NCI-H524 (cell line): ENCODE results near the gene URB1.
"Not testable (repeated sequence)": the region's sequence is repeated elsewhere in the genome, so short reads cannot be mapped to it uniquely, and the experiment has no call there.

Experiments used
- DNase-seq, 2 experiments: peaks; one replicate each; lab custom pipeline; 2025; lab: John Stamatoyannopoulos, UW

The URB1 gene, protein sequence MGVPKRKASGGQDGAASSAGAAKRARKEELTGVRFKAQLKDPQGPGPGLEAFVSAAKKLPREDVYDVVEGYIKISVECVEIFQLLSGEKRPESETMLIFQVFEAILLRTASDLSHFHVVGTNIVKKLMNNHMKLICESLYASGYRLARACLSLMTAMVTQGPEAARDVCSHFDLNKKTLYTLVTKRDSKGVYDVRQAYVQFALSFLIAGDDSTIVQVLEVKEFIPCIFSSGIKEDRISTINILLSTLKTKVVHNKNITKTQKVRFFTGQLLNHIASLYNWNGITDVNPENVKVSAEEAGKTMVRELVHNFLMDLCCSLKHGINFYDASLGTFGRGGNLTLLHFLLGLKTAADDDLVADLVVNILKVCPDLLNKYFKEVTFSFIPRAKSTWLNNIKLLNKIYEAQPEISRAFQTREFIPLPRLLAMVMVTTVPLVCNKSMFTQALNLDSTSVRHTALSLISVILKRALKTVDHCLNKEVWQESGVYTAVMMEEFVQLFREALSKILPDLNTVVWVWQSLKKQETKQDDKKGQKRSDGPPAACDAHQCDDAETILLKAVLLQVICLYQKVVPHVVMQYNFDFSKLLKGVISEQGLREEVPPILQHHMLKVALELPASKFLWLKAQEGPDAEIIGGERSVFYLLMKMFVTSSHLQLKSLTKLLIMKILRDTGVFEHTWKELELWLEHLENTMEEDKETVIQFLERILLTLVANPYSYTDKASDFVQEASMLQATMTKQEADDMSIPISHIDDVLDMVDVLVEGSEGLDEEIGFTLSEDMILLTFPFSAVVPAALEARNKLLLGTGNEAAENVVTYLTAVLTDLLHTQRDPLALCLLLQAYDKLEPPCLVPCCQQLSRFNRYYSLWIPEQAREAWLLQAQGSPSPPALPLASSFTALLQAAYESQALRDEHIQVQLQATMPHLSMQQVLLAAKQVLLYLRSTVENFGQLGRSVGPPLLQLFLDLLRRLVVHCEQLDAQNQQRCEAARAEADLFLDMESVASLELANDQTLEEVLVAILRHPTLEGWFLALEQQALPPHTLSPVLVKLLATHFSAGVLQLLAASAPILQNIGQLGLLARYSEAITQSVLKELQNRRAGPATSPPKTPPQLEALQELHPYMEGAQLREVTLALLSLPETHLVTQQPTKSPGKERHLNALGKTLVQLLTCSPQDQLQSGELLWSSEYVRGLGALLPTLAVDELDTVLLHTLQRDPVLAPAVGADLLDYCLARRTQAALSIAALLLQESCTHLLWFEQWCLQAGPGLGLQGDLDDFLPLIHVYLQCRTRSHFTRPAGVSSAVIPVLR (N-terminal part only)

DNA sequence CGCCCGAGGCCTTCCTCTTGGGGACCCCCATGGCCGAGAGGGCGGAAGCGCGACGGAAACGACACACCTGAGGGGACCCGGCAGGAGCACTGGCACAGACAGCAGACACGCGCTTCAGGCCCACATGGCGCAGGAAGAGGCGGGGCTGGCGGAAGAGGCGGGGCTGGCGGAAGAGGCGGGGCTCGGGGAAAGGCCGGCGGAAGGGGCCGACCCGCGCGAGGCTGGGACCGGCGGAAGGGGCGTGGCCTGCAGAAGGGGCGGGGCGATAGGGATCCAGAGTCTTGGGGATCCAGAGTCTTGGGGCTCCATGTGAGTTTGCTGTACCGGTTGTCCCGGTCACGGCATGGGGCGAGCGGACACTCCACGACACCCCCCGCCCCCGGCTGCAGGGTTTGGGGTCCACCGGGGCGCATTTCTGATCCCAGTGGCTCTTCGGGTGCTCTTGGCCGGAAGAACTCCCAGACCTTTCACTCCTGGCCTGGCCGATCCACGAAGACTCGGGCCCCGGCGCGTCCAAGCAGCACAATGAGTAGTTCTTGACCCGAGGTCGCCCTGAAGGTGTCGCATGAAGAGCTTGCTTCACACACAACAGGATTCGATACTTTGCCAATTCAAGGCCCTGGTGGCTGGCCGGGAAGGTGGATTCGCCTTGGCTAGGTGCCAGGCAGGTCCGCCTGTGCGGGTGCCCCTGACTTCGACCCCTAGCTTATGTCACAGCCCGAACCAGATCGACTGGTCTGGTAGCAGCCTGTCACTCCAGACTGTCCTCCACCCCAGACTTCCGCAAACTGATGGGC, at the start of gene URB1:
Gene URB1 (minus strand): TSS at position 133 of the 797 bp plus-strand sequence. CDS start 102 bp downstream, at position 31.
- DNase-seq = peak; percentile 81 to 84

DNA sequence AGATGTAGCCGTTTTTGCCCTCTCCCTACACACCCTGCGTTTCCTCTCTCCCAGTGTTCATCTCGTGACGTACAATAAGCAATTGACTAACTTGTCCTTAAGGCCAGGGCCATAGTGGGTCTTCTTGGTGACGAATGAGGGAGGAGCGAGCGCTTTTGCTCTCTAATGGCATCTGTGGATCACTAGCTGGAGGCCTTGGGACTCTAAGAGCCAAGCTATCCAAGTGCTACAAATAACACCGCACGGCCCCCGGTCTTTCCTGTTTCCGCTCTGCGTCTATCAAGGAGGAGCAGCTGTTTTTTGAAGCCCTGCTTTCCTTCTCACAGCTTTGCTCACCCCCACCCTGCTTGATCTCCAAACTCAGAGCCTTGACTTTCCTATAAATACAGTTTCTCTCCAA, 44.9 kb upstream of the URB1 start:
- DNase-seq = no peak

DNA sequence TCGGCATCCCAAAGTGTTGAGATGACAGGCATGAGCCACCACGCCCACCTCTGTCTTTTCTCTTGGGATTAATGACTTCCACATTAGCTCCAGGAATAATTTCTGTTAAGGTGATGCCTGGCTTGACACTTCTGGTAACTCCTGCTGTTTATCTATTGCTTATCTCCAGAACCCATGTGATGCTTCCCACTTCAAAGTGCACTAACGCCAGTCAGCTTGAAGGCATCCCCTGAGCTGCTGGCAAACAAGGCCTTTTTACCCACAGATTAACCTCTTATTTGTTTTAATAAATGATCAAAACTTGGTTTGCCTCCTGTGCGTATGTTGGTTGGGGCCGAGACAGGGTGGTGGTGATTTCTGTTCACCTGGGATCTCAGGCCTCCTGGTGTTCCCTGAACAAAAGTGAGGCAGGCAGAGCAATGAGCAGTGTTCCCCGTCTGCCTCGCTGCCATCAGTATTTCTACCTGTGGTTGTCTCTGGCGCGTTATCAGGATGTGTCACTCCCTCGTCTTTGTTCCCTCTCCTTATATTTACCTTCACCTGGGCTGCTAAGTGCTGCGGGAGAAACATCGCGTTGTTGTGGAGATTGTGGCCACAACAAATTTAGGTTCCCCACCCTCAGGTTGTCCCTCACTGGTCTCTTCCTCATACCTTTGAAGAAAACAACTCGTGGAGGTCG, 40.3 kb upstream of the URB1 start:
- DNase-seq = not testable (repeated sequence)

DNA sequence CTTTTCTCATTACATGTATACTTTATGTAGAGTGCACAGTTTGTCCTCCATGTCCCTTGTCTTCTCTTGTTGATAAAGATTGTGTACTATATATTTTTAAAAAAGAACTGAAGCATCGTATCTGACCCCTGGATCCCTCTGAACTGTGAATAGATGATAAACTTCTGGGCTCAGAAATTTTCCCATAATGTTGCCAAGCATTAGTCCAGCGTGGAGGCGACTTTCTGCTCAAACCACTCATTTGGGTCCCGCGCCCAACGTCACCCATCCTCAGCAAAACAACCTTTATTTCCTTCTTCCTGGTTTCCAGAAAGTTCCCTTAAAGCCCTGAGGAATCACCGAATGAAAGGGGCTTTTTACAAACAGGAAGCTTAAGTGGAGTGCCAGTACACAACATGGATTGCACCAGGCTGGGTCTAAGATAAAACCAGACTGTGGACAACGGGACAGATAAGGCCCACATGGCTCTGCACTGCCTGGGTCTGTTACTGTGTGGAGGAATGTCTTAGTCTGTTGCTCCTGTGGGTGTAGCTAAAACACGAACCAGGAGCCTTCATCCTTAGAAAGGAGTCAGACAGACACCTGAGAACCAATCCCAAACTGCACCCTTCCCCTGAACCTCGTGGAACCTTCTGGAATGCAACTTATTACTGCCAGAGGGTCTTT, 35.3 kb upstream of the URB1 start:
- DNase-seq = no peak

DNA sequence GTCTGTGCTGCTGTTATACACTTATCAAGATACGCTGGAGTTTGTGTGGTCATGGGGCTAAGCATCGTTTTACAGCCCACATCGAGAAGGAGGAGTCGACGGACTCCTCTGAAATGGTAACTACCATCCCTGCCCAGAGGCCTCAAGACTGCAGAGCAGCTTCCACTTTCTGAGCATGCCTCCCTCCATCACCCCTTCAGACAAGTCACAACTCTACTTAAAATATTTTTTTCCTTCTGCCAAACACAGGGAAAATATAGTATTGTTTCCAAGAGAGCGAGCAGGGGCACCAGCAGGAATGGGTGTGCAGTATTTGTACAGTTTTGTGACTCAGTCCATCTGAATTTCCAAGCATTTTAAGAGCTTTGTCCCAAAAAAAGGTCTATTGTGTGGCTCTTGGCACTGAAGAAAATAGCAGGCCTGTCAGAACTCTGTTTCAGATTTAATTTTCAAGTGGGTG, 33.8 kb upstream of the URB1 start:
- DNase-seq = no peak

DNA sequence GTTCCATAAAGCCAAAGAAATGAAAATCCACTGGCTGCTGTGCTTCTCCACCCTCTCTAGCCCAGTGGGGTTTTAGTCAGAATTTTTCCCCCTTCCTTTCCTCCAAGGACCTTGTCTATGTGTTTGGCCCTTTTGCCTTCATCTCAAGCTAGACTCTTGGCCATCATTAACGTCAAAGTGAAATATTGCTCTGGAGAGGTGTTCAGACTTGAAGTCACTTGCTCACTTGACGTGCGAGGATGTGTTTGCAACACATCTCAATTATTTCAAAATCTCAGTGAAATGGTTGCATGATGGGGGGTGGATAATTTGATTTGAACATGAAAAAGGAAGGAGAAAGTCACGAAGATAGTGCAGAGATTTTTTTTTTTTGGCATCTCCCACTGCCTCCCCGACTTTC, 33.3 kb upstream of the URB1 start:
- DNase-seq = no peak

DNA sequence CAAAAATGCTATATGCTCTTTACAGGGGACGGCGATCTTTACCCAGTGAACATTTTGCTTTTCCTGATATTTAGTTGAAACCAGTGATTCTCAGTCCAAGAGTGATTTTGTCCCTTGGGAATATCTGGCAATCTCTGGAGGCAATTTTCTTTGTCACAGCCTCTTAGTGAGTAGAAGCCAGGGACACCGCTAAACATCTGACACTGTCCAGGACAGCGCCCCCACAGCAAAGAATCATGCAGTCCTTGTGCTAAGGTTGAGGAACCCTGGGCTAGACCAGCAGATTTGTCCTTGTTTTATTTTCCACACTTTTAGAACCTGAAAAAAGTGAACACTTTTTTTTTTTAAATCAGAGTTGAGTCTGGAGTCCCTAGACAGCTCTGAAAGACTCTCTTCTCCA, 32.8 kb upstream of the URB1 start:
- DNase-seq = peak in 1 of 2 experiments; percentile 14

DNA sequence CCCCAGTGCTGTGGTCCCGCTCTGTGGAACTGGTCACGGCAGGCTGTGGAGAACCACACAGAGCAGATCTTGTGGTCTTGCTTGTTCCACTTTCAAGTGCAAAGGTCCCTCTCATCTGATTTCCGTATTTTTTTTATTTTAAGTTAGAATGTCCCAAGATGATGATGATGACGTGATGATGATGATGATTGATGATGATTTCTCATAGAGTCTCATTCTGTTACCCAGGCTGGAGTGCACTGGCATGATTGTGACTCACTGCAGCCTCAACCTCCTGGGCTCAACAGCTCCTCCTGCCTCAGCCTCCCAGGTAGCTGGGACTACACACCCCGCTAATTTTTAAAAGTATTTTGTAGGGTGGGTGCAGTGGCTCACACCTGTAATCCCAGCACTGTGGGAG, 31.9 kb upstream of the URB1 start:
- no peak for DNase-seq

DNA sequence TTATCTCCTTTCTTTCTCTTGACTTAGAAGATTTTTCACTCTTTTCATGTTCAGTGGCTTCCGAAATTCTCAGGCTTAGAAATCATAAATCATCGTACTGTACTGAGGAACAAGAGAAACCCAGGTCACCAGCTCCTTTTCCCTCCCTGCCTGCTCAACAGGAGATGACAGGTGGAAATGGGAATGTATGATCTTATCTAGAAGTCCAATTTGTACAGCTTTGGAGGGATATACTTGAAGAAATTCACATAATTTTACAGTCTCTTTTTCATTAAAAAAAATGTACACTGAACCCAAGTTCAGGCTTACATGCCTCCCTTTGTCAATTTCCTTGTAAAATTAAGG, 31.4 kb upstream of the URB1 start:
- DNase-seq = no peak

DNA sequence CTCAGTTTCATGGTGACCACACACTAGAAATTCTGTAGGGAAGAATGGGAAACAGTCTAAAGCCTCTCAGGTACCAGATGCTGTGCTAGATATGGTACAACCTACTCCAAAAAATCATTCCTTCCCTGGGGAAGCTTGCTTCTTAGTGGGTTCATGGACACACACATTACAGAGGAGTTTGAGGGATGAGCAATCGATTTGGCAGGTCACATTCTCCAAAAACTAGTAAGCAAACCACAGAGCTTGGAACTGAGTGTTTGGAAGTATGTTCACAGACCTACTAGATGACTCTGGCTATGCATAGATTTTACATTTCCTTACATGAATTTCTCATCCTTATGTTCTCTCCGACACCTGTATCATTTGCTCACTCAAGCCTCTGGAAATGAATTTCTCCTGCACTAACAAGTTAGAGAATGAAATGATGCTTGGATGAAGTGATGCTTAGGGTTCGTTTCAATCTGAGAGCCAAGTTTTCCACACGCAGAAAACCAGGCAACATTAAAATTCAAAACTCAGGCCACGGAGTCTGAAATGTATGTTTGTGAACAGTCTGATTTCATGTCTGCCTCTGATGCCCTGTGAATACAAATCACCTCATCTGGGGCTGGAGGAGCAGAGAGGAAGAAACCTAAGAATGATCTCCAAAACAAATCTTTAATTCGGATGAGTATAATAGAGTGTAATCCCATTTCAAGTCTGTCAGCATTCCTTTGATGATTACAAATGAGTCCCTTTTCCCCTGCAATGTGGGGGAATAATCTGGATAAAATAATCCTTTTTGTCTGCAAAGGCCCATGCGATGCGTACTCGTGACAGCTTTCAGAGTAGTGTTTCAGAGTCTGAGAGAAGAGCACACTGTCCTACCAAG, 30.7 kb upstream of the URB1 start:
- no peak for DNase-seq

DNA sequence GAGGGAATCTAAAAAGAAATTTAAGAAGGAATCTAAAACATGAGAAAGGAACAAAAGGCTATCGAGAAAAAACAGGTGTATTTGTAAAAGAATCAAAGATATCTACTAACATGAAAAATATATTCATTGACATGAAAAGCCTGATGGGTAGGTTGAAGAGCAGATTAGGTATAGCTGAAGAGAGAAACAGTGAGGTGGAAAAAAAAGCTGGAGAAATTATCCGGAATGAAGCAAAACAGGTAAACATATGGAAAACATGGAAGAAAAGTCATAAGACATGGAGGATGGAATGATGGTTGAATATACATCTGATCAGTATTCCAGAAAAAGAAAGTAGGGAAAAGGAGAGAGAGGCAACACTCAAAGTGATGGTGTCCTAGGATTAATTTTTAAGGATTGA, 29.3 kb upstream of the URB1 start:
- DNase-seq = no peak

DNA sequence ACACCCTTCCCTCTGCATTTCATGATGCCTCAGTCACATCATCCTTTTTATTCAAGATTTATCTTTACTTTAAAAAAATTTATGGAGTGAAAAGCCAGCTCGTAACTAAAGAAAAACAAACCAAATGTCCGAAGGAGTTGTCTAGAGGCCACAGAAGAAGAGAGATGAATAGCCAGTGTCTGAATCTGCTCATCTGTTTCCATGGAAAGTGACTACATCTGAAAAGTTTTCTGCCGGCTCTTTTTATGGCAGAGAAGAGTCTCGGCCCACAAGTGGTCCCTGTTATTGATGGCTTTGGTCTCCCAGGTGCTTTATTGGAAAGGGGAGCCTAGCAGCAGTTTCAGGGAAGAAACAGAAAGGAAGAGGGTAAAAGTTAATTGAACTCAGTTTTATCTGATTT, 25.3 kb upstream of the URB1 start:
- DNase-seq = no peak

DNA sequence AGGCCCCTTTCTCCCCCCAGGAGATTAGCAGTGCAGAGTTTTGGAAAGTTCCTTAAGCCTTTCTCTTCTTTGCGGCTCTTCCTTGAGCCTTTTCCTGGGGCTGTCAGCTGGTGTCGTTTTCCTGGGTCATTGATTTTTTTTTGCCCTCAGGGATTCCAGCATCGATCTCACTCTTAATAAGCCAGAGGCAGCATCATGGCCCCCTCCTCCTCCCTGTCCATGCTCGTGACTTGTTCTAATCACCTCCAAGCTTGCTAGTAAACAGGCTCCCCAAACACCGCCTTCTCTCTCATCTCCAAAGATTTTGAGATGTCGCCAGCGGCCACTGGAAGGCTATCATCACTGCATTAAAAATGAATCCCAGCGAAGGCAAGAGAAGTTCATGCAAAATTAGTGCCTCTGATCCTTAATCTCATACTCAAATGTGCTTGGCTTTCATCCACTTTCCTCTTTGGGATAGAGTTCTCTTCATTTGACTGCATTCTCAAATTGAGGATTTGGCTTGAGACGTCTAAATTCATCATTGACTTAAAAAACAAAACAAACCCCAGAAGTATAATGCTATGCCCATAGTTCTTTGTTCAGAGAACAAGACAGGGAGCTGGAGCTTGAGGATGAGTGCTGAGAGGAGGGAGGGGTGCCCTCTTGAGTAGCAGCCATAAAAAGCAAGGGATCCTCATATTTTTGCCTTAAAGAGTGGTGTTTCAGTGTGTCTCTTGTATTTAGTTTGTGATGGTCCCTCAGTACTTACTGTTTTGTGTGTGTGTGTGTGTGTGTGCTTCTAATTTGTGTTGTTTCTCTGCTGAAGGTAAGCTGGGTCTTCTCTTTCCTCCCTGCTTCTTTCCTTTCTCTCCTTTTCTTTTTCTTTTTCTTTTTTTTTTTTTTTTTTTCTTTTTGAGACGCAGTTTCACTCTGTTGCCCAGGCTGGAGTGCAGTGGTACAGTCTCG, 22.9 kb upstream of the URB1 start:
- no peak for DNase-seq

DNA sequence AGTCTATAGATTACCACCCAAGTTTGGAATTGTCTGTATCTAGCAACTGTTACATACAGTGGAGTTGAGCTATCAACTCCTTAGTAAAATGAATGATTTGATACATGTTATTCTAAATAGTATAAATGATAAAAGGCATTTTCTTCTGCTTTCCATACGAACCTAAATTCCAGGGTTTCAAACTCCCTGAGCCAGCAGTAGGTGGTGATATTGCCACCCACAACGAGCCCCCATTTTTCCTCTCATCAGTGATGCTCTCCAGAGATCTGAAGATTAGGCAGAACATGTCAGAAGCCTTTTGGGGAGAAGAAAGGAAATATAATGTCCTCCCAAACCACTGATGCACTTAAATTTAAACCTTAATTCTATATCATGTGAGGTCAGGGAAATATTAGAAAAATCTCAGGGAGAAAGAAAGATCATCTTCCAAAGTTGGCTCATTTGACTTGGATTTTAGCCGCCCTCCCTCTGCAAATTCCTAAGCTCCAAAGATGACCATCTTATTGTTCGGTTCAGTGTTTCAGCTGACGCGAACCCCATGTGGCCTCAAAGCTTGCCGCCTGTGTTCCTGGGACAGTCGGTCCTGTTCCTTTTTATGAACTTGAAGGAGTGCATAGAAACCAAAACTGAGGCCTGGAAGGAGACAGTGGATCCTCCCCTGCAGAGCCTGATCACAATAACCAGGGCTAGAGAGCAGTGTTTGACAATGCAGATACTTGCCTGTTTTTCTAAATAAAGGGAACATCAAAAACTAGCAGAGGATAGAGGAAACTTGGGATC, 22.0 kb upstream of the URB1 start:
- DNase-seq = peak in 1 of 2 experiments; percentile 17

DNA sequence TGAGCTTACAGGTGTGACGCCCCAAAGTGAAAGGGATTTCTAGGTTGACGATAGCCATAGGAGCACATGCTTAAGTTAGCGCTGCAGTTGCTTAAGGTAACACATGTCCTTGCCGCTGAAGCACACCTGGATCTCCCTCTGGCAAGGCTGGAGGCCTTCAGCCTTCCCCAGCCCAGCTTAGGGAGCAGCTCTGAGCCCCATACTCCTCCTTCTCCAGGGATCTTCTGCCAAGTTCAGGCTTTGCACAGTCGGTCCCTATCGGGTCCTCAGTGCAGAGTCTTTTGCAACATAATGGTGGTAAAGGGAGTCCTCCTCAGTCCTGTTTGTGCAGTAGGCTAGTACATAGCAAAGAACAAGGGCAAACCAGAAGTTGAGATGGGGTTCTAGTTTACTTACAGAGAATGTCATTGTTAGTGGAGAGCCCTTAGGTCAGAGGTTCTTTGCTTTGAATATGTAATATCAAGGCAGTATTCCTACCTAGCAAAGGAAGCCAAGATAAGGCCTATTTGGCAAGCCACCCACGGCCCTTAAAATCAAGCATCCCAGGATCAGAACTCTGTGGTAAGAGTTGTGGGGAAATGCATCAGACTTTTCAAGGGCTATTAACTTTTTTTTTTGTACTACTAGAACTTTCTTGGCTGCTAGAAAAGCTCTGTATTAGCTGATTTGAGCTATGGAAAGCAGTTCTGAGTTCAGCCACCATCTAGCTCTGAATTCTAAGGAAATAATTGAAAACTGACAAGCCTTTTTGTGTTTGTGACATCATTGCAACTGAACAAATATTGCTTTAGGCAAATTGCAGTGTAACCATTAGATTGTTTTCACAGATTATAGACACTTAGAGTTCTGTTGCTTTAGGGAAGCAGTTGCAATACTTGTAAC, 21.1 kb upstream of the URB1 start:
- DNase-seq = peak in 1 of 2 experiments; percentile 25

DNA sequence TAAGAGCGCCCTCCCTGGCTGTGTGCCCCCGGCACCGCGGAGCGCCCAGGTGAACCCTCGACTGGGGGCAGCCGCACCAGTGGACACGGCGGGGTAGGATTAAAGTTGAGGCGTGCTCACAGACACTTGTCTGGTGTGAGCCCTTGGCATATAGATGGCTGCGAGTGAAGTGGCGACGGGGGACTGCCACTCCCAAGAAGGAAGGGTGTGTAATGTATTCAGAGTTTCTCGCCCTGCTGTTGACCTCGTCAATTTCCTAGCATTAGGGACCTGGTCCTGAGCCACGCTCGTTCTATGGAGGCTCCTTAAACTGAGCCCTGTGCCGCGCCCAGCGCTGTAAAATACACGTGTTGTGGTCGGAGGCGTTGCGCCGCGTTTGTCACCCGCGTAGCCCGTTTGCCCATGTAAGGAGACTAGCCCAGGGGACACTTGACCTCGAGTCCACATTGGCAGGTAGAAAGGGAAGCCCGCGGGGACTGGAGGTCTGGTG, 20.2 kb upstream of the URB1 start:
- DNase-seq = peak in 1 of 2 experiments; percentile 78
